SK-N-SH treated with all-trans-retinoic acid at 6 μM for 48 hours (cell line): ENCODE results near the gene ZMIZ1.

Experiments used
- ATAC-seq: fragments of 200-7000 bp; cut with Tn5 transposase; 3 replicates; pipeline ENCODE4 v1.9.1; 2020; ENCODE audit warnings: mild to moderate bottlenecking, moderate library complexity
- ARNTL ChIP-seq: fragments of 450-650 bp; formaldehyde crosslinking; IDR thresholded peaks from 2 replicates; pipeline ENCODE4 v1.5.0; 2020; ENCODE audit warnings: low read depth, mild to moderate bottlenecking, moderate library complexity, borderline replicate concordance
- BACH2 ChIP-seq: fragments of 250-450 bp; sonication (Bioruptor Pico); IDR thresholded peaks from 2 replicates; pipeline ENCODE4 v1.9.0; 2021; ENCODE audit warnings: mild to moderate bottlenecking, borderline replicate concordance
- CSDC2 ChIP-seq: fragments of 250-450 bp; sonication (Bioruptor Pico); IDR thresholded peaks from 2 replicates; pipeline ENCODE4 v1.5.0; 2020; ENCODE audit warnings: mild to moderate bottlenecking, moderate library complexity
- ESRRG ChIP-seq: fragments of 250-450 bp; sonication (Bioruptor Pico); IDR thresholded peaks from 2 replicates; pipeline ENCODE4 v1.6.1; 2021; ENCODE audit warnings: mild to moderate bottlenecking
- OSR1 ChIP-seq: fragments of 250-450 bp; sonication (Bioruptor Pico); IDR thresholded peaks from 2 replicates; pipeline ENCODE4 v1.8.0; 2022; ENCODE audit warnings: moderate library complexity, mild to moderate bottlenecking, inconsistent platforms
- PPARA ChIP-seq: fragments of 250-450 bp; sonication (Bioruptor Pico); IDR thresholded peaks from 2 replicates; pipeline ENCODE4 v1.5.0; 2020; ENCODE audit warnings: mild to moderate bottlenecking, borderline replicate concordance
- RARB ChIP-seq: fragments of 250-450 bp; sonication (Bioruptor Pico); IDR thresholded peaks from 2 replicates; pipeline ENCODE4 v1.8.0; 2021; ENCODE audit warnings: mild to moderate bottlenecking, moderate library complexity
- SNAI2 ChIP-seq: fragments of 250-450 bp; sonication (Bioruptor Pico); IDR thresholded peaks from 2 replicates; pipeline ENCODE4 v1.5.0; 2020; ENCODE audit warnings: mild to moderate bottlenecking, moderate library complexity
- TCF4 ChIP-seq: fragments of 250-450 bp; sonication (Bioruptor Pico); IDR thresholded peaks from 2 replicates; pipeline ENCODE4 v1.8.0; 2021; ENCODE audit warnings: mild to moderate bottlenecking, moderate library complexity, borderline replicate concordance
- TOX ChIP-seq: fragments of 250-450 bp; sonication (Bioruptor Pico); IDR thresholded peaks from 2 replicates; pipeline ENCODE4 v1.8.0; 2021; ENCODE audit warnings: mild to moderate bottlenecking, moderate library complexity, borderline replicate concordance
- ZC3H10 ChIP-seq: fragments of 250-450 bp; sonication (Bioruptor Pico); IDR thresholded peaks from 2 replicates; pipeline ENCODE4 v1.5.1; 2021; ENCODE audit warnings: mild to moderate bottlenecking, moderate library complexity
- ZFP30 ChIP-seq: fragments of 450-650 bp; formaldehyde crosslinking; IDR thresholded peaks from 2 replicates; pipeline ENCODE4 v1.5.0; 2022; ENCODE audit warnings: mild to moderate bottlenecking, moderate library complexity
- ZNF70 ChIP-seq: fragments of 450-650 bp; formaldehyde crosslinking; IDR thresholded peaks from 2 replicates; pipeline ENCODE4 v1.5.0; 2020; ENCODE audit warnings: mild to moderate bottlenecking, moderate library complexity
- ZNF8 ChIP-seq: fragments of 450-650 bp; formaldehyde crosslinking; IDR thresholded peaks from 2 replicates; pipeline ENCODE4 v1.5.0; 2020; ENCODE audit warnings: mild to moderate bottlenecking, moderate library complexity
- TF ChIP-seq, protein P1 (sequence below): fragments of 250-450 bp; sonication (Bioruptor Pico); IDR thresholded peaks from 2 replicates; pipeline ENCODE4 v1.5.1; 2021; ENCODE audit warnings: mild to moderate bottlenecking, moderate library complexity
- TF ChIP-seq, protein P2 (sequence below): fragments of 250-450 bp; sonication (Bioruptor Pico); IDR thresholded peaks from 2 replicates; pipeline ENCODE4 v1.5.0; 2020; ENCODE audit warnings: mild to moderate bottlenecking, moderate library complexity
- TF ChIP-seq, protein P3 (sequence below): fragments of 250-450 bp; sonication (Bioruptor Pico); IDR thresholded peaks from 2 replicates; pipeline ENCODE4 v1.5.1; 2020; ENCODE audit warnings: low read depth, mild to moderate bottlenecking, moderate library complexity
- TF ChIP-seq, protein P4 (sequence below): fragments of 250-450 bp; sonication (Bioruptor Pico); IDR thresholded peaks from 2 replicates; pipeline ENCODE4 v1.8.0; 2021; ENCODE audit warnings: low read depth, mild to moderate bottlenecking, moderate library complexity, borderline replicate concordance

Gene ZMIZ1

DNA sequence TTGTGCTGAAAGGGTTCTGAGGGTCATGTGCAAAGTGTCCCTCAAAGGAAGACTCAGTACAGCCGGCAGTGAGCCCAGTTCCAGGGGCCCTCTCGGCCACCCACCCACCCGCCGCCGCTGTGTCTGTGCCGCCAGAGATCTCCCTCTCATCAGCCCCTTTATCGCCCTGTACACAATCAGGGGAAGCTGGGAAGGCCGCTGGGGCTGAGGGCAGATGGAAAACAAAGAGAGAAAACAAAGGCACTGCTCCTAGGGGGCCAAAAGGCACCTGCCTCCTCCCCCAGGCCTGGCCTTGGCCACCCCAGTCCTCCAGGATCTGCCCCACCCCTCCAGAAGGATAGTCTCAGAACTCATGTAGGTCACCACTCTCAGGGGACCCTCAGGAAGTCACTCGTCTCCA lies 67.0 kb downstream of the ZMIZ1 start:
- no peak for ATAC-seq
- TF ChIP-seq ESRRG (CRISPR knock-in tag) (0 out of 2 replicates have a peak, but pooled peaks have one; percentile 13), OSR1 (CRISPR knock-in tag) (no peak)
- TF ChIP-seq, all 23 proteins: peak for 1

DNA sequence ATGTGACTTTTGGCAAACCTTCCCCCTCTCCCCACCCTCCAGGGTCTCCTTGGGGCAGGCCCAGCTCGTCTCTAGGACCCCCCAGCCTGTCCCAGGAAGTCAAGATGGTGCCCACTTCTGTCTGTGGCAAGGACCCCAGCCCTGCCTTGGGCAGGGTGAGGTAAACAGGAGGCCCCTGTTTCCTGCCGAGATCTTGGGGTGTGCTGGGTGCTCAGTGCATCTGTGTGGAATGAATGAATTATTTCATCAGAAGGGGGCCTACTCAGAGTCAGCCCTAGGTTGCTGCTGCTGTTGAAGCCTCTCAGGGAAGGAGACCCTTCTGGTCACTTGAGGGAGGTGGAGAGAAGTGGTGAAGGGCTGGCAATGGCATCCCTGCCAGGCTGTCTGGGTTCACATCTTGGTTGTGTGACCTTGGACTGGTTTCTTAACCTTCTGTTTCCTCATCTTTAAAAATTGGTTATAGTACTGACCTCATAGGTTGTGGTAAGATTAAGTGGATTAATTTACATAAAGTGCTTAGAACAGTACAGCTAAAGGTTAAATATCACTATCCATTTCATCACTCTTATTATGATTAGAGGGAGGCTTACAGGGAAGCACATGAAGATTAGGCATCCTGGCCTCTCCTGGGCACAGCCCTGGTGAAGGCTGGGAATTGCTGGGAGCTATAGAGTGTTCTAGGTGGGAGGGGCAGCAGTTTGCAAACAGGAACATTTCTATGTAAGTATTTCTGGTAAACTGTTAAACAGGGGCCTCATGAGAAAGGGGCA lies 67.7 kb downstream of the ZMIZ1 start:
- no peak for ATAC-seq

DNA sequence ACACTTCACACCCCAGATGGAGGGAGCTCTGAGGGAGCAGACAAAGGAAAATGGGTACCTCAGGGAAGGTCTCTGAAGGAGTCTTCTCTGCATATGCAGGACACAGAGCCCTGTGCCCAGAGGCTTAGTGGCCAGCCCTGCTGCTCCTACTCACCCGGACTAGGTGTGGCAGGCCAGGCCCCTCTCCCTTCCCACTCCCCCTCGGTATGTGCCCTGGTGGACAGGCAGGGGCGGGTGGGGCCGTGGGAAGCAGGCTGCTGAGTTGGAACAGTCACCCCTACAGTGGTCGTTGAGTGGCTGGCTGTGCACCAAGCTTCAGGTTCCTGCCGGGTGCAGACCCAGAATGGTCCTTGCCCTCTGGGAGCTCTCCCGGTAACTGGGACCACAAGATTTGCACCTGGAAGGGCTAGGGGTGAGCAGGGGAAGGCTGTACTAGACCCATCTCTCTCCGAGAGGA lies 68.6 kb downstream of the ZMIZ1 start:
- ATAC-seq: peak; percentile 13
- no peak for TF ChIP-seq TCF4 (CRISPR knock-in tag)
- TF ChIP-seq SNAI2 (CRISPR knock-in tag): no peak

More for the DNA sequence above, 67.7 kb downstream of the ZMIZ1 start:
- TF ChIP-seq RARB (CRISPR knock-in tag): no peak
- TF ChIP-seq, protein P1, sequence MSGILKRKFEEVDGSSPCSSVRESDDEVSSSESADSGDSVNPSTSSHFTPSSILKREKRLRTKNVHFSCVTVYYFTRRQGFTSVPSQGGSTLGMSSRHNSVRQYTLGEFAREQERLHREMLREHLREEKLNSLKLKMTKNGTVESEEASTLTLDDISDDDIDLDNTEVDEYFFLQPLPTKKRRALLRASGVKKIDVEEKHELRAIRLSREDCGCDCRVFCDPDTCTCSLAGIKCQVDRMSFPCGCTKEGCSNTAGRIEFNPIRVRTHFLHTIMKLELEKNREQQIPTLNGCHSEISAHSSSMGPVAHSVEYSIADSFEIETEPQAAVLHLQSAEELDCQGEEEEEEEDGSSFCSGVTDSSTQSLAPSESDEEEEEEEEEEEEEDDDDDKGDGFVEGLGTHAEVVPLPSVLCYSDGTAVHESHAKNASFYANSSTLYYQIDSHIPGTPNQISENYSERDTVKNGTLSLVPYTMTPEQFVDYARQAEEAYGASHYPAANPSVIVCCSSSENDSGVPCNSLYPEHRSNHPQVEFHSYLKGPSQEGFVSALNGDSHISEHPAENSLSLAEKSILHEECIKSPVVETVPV (CRISPR knock-in tag): no peak
- no peak for TF ChIP-seq TOX (CRISPR knock-in tag)
- TF ChIP-seq BACH2 (CRISPR knock-in tag): no peak
- TF ChIP-seq ARNTL: no peak
- no peak for TF ChIP-seq ZFP30
- TF ChIP-seq TCF4 (CRISPR knock-in tag): no peak
- no peak for TF ChIP-seq ZC3H10 (CRISPR knock-in tag)
- TF ChIP-seq, protein P2, sequence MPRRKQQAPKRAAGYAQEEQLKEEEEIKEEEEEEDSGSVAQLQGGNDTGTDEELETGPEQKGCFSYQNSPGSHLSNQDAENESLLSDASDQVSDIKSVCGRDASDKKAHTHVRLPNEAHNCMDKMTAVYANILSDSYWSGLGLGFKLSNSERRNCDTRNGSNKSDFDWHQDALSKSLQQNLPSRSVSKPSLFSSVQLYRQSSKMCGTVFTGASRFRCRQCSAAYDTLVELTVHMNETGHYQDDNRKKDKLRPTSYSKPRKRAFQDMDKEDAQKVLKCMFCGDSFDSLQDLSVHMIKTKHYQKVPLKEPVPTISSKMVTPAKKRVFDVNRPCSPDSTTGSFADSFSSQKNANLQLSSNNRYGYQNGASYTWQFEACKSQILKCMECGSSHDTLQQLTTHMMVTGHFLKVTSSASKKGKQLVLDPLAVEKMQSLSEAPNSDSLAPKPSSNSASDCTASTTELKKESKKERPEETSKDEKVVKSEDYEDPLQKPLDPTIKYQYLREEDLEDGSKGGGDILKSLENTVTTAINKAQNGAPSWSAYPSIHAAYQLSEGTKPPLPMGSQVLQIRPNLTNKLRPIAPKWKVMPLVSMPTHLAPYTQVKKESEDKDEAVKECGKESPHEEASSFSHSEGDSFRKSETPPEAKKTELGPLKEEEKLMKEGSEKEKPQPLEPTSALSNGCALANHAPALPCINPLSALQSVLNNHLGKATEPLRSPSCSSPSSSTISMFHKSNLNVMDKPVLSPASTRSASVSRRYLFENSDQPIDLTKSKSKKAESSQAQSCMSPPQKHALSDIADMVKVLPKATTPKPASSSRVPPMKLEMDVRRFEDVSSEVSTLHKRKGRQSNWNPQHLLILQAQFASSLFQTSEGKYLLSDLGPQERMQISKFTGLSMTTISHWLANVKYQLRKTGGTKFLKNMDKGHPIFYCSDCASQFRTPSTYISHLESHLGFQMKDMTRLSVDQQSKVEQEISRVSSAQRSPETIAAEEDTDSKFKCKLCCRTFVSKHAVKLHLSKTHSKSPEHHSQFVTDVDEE (CRISPR knock-in tag): no peak
- TF ChIP-seq ZNF70 (CRISPR knock-in tag): no peak

DNA sequence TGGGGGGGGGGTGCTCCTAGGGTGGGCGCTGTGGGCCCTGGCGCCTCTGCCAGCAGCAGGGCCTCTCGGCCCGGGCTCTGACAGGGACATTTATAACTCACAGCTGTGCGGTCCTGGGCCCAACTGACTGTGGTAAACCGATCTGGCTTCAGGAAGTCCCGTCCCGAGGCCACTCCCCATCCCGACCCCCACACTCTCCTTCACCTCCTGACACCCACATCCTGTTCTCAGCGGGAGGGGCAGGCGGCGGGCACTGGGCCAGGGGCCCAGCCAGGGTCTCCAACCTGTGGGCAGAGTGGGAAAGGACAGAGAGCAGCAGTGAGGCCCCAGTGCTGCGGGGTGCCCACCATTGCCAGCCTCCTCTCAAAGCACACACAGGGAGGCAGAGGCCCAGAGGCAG lies 69.1 kb downstream of the ZMIZ1 start:
- no peak for TF ChIP-seq TOX (CRISPR knock-in tag)
- TF ChIP-seq, protein P3, sequence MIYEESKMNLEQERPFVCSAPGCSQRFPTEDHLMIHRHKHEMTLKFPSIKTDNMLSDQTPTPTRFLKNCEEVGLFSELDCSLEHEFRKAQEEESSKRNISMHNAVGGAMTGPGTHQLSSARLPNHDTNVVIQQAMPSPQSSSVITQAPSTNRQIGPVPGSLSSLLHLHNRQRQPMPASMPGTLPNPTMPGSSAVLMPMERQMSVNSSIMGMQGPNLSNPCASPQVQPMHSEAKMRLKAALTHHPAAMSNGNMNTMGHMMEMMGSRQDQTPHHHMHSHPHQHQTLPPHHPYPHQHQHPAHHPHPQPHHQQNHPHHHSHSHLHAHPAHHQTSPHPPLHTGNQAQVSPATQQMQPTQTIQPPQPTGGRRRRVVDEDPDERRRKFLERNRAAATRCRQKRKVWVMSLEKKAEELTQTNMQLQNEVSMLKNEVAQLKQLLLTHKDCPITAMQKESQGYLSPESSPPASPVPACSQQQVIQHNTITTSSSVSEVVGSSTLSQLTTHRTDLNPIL (CRISPR knock-in tag): no peak
- no peak for TF ChIP-seq BACH2 (CRISPR knock-in tag)
- no peak for TF ChIP-seq PPARA
- TF ChIP-seq, protein P2 (CRISPR knock-in tag): no peak
- no peak for TF ChIP-seq ZC3H10 (CRISPR knock-in tag)
- ATAC-seq: peak; percentile 31

DNA sequence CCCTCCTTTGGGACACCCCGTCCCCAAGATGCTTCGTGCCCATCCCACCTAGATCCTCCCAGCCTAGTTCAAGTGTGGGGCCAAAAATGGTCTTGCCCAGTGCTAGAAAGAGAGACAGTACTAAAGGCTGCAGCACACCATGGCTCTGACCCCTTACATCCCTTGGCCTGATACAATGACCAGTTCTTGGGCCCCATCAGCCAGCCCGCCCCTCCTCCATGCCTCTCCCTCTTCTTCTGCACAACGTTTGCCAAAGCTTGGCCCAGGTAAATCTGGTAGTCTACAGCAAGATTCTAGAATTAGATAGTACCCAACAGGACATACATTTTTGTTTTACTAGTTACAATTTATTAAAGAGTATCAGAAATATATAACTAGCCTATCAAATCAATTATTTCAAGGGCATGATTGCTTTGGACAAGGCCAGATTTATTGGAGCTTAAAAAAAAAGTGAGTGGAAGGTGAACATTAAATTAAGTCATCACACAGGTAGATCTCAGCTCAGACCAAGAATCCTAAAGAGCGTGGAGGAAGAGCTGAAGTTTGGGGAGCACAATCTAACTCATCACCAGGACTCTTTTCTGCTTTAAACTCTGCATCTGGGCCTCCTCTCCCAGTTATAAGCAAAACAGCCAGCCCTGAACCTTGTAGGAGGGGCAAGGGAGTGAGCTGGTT lies 69.8 kb downstream of the ZMIZ1 start:
- TF ChIP-seq ESRRG (CRISPR knock-in tag) (no peak), ZNF70 (CRISPR knock-in tag) (no peak), CSDC2 (CRISPR knock-in tag) (no peak), TOX (CRISPR knock-in tag) (no peak), ZNF8 (CRISPR knock-in tag) (no peak)
- TF ChIP-seq, protein P4, sequence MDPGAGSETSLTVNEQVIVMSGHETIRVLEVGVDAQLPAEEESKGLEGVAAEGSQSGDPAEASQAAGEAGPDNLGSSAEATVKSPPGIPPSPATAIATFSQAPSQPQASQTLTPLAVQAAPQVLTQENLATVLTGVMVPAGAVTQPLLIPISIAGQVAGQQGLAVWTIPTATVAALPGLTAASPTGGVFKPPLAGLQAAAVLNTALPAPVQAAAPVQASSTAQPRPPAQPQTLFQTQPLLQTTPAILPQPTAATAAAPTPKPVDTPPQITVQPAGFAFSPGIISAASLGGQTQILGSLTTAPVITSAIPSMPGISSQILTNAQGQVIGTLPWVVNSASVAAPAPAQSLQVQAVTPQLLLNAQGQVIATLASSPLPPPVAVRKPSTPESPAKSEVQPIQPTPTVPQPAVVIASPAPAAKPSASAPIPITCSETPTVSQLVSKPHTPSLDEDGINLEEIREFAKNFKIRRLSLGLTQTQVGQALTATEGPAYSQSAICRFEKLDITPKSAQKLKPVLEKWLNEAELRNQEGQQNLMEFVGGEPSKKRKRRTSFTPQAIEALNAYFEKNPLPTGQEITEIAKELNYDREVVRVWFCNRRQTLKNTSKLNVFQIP (CRISPR knock-in tag): no peak

More for the DNA sequence above, 69.8 kb downstream of the ZMIZ1 start:
- ATAC-seq: no peak
